SK-N-SH (cell line): ENCODE data around the gene FRMPD4.

Experiments used
- CTCF ChIP-seq: fragments of 200-600 bp; sonication (generic); IDR thresholded peaks from 2 replicates; pipeline ENCODE4 v1.6.1; 2017; ENCODE audit warnings: antibody characterized with exemption, mild to moderate bottlenecking, moderate library complexity
- ELF1 ChIP-seq: IDR thresholded peaks from 2 replicates; pipeline ENCODE4 v1.4.0; 2012
- EP300 ChIP-seq, 2 experiments: IDR thresholded peaks; 2 replicates each; pipeline versions ENCODE4 v1.4.0 to v1.6.1; 2012; ENCODE audit warnings: borderline replicate concordance in 1 of 2, low read depth in 1 of 2, low read length in 1 of 2
- FOSL2 ChIP-seq: IDR thresholded peaks from 2 replicates; pipeline ENCODE4 v1.4.0; 2012; ENCODE audit warnings: low read depth, mild to moderate bottlenecking, moderate library complexity, borderline replicate concordance
- MAX ChIP-seq: IDR thresholded peaks from 2 replicates; pipeline ENCODE4 v1.4.0; 2012; ENCODE audit warnings: low read depth
- RAD21 ChIP-seq: IDR thresholded peaks from 2 replicates; pipeline ENCODE4 v1.6.1; 2012; ENCODE audit warnings: mild to moderate bottlenecking, low read length
- REST ChIP-seq: IDR thresholded peaks from 2 replicates; pipeline ENCODE4 v1.6.1; 2012; ENCODE audit warnings: mild to moderate bottlenecking, low read depth, low read length, moderate library complexity
- SMC3 ChIP-seq: IDR thresholded peaks from 2 replicates; pipeline ENCODE4 v1.6.1; 2012; ENCODE audit warnings: low read depth, low read length, improper control_type of control experiment
- TAF1 ChIP-seq: IDR thresholded peaks from 2 replicates; pipeline ENCODE4 v1.6.1; 2012; ENCODE audit warnings: low read depth, mild to moderate bottlenecking, low read length, moderate library complexity, borderline replicate concordance
- ZBTB33 ChIP-seq: IDR thresholded peaks from 2 replicates; pipeline ENCODE4 v1.4.0; 2012; ENCODE audit warnings: low read depth, borderline replicate concordance

- TF ChIP-seq CTCF (no peak), RAD21 (no peak), ZBTB33 (no peak), MAX (no peak), FOSL2 (no peak), REST (no peak), EP300 (IDR thresholded peaks at IDR 0.05; ENCODE audit: borderline replicate concordance in 1 of 2, low read depth in 1 of 2, low read length in 1 of 2) (no peak), SMC3 (no peak), ELF1 (no peak), TAF1 (no peak)
These were observed 192.6 kb downstream of the FRMPD4 start for GRCh38 chrX:12330841-12331240.
